HG02840 (cell line): ENCODE results near the gene MCM9.
"Not testable (repeated sequence)": the region's sequence is repeated elsewhere in the genome, so short reads cannot be mapped to it uniquely, and the experiment has no call there.

ENCODE experiments used
- ATAC-seq: cut with Tn5 transposase; IDR thresholded peaks from one replicate; pipeline ENCODE4 v1.9.1; 2021; ENCODE audit warnings: mild to moderate bottlenecking, moderate library complexity, moderate number of reproducible peaks; ENCODE audit not compliant: unreplicated experiment, low FRiP score

The MCM9 gene

DNA sequence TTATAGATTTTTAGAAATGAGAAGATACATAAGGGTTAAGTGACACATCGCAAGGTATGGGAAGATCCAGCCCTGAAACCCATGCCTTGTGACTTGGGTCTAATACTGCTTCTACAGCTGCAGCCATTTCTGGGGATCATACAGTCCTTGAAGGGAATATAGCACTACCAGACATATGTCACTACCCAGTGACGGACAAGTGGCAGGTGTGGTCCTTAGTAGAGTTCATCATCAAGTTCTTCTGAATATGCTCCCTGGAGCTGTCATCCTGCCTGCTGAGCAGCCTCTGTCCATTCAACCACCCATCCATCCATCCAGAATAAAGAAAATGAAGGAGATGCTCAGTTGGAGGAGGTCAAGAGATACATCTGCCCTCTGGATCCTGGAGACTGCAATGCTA is 159.6 kb downstream of the MCM9 start:
- no peak for ATAC-seq

DNA sequence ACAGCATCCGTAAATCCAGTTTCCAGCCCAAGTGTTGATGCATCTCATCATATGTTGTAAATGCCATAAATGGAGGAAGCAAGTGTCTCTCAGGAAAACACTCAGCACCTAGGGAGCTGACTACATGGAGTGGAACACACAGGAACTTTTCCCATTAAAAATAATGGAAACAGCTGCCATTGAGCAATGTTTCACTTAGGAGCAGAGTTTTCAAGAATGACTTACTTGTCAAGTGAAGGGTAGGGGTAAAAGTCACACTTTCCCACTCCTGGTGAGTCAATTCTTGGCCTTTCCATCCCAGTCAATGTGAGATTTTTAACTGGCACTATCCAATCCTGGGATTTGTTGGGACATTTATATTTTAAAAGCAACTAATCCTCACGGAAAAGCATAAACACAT is 160.4 kb downstream of the MCM9 start:
- no peak for ATAC-seq

DNA sequence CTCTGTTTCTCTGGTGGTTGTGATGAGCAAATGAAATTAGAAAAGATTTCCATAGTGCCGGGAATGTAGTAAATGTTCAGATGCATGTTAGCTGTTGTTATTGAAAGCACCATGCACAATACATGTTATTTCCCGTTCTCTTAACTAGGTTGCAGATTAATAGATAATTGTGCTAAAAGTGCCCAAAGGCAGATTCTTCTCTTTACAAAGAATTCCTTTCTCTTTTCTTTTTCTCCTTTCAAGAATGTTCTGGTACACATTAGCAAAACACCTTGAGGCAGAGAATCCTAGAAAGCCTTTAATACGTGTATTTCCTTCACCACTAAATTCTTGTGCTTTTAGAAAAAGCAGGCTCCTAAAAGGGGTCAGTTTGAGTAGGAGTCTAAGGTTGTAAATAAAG is 162.1 kb downstream of the MCM9 start:
- ATAC-seq: no peak

DNA sequence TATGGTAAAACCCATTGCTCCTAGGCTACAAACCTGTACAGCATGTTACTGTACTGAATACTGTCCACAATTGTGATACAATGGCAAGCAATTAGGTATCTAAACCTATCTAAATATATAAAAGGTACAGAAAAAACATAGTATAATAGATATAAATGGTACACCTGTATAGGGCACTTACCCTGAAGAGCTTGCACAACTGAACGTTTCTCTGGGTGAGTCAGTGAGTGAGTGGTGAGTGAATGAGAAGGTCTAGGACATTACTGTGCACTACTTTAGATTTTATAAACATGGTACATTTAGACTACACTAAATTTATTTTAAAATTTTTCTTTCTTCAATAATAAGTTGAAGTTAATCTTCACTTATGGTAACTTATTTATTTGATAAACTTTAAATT is 163.7 kb downstream of the MCM9 start:
- ATAC-seq: no peak

DNA sequence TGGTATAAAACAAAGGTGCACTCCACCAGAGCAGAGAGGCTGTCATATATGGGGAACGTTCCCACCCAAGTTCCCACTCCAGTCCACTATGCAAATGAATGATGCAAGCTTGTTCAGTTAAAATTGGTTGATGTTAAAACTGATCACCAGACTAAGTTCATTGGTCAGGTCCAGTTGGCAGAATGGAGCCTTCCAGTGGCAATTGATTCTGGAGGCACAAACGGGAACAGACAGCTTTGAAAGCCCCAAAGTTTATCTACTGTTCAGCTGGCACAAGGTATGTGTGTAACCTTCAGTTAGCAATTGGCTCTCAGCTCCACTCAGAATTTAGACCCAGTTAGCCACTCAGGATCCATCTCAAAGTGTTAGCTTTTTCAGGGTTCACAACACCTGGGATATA is 164.1 kb downstream of the MCM9 start:
- ATAC-seq: no peak

DNA sequence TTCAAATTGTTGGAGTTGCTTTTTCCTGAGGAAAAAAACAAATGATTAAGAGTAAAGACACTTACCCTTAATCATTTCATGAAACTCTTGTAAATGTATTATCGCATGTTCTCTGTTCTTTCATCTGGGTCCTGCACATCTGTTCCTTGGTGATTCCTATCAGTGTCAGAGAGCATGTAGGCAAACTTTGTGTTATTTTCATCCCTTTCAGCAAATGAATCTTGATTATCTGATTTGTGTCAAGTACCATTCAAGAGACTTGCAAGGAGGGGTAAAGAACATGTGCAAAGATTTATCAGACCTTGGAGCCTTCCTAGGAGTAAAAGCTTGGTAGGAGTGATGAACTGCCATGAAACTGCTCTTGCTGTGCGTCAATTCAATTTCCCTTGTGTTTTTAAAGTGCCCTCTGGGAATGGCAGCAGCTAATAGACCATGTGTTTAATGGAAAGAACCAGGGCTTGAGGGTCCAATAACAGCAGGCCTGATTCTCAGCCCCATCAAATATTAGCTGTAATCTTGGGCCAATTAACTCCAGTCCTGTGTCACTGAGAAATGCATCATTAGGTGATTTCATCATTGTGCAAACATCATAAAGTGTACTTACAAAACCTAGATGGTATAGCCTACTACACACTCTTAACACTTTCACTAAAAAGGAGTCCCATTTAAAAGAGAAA is 164.7 kb downstream of the MCM9 start:
- ATAC-seq: no peak

DNA sequence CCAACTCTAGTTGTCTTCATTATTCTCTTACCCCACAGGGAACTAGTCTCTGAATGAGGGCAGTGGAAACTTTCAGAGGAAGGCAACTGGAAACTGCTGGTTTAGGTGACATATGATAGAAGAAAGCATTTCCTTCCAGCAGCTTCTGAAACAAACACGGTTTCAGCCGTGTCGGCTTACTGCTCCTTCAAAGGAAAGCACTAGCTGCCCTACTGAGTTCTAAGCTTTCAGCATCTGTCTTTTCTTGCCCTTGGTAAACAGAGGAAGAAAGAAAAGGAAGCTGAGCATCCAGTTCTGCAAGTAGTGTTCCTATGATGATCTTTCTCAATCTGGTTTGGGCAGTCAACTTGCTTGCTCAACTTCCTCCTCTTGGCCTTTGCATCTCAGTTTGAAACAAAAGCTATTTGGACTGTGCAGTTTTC is 166.0 kb downstream of the MCM9 start:
- no peak for ATAC-seq

DNA sequence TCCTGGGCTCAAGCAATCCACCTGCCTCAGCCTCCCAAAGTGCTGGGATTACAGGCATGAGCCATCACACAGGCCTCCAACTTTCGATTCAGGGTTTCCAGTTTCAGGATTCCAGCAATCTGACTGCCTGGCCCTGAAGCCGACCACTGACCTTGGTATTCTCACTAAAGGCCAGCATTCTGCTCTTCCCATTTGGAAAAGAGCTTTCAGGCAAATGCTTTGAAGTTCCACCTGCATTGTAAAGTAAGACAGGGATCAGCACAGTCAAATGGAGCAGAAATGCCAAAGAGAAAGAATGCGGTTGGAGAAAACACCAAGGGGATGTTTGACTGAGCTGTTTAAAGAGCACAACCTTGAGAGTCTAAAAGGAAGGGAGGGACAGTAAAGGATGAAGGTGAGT is 166.5 kb downstream of the MCM9 start:
- ATAC-seq: no peak

DNA sequence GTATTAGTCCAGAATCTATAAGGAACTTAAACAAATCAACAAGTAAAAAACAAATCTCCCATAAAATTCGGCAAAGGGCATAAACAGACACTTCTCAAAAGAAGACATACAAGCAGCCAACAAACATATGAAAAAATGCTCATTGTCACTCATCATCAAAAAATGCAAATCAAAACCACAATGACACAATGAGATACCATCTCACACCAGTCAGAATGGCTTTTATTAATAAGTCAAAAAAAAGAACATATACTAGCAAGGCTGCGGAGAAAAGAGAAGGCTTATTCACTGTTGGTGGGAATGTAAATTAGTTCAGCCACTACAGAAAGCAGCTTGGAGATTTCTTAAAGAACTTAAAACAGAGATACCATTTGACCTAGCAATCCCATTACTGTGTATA is 169.6 kb downstream of the MCM9 start:
- ATAC-seq: not testable (repeated sequence)

DNA sequence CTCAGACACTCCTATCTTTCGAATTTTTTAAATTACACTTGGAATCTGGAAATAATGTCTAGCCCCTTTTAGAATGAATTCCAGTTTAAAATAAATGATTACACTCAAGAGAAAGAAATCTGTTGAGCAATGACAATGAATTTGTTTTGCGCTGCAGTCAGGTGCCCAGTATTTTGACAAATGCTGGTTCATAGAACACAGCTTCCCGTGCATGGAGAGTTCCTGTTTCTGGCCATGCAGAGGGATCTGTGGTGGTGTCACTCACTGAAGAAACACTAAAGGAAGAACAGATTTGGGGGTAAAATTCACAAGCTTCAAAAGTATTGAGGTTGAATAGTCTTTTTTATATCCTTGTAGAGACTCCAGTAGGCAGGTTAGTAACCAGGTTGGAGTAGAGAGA is 170.2 kb downstream of the MCM9 start:
- ATAC-seq: no peak
